T-helper 1 cell (primary cell): ENCODE results near the gene MYO16.
A peak's percentile ranks its signal among the peaks of the same experiment; 100 is the strongest.

Experiments
- DNase-seq, 5 donors: peaks; one replicate each; pipeline ENCODE4 v3.0.0-alpha.2; 2012 to 2020

The MYO16 gene

GRCh38 chr13:108947551-108948030 is 318.2 kb downstream of the MYO16 start:
- DNase-seq = no peak

GRCh38 chr13:108948251-108948671 is 318.9 kb downstream of the MYO16 start:
- no peak for DNase-seq

- no peak for DNase-seq
Observed at GRCh38 chr13:108950333-108951010, 321.1 kb downstream of the MYO16 start.

DNA sequence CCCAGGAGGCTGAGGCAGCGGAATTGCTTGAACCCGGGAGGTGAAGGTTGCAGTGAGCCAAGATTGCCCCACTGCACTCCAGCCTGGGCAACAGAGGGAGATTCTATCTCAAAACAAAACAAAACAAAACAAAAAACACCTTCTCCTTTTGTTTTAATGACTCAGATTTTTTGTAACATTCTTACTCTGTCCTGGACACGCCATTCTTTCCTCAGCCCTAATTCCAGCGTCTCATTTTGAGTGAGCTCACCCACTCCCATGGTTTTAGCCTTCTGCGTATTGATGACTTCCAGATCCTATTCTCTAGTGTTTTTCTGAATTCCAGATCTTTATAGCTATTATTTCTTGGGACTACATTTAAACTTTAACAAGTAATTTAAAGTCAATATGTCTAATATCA is 326.3 kb downstream of the MYO16 start:
- no peak for DNase-seq

GRCh38 chr13:108957369-108958012 is 328.1 kb downstream of the MYO16 start:
- no peak for DNase-seq

- DNase-seq = no peak
Observed at GRCh38 chr13:108958013-108958376, 328.6 kb downstream of the MYO16 start.

DNA sequence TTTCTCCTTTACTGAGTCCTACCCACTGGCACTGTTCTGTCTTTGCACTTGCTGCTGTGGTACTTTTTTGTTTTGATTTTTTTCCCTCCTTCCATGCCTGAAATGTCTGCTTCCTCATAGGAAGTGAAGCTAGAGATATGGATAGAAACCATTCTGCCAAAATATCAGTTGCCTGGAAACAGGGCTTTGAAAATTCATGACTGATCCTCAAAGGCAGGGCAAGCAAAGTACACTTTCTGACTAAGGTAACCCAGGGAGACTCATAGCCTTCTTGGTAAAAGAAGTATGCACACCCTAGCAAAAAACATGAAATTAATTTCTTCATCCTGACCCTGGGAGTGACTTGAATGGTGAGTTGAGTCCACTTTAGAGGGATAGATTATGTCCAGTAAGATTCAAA is 329.8 kb downstream of the MYO16 start:
- DNase-seq = no peak

GRCh38 chr13:108960006-108960405 is 330.6 kb downstream of the MYO16 start:
- DNase-seq = no peak

DNA sequence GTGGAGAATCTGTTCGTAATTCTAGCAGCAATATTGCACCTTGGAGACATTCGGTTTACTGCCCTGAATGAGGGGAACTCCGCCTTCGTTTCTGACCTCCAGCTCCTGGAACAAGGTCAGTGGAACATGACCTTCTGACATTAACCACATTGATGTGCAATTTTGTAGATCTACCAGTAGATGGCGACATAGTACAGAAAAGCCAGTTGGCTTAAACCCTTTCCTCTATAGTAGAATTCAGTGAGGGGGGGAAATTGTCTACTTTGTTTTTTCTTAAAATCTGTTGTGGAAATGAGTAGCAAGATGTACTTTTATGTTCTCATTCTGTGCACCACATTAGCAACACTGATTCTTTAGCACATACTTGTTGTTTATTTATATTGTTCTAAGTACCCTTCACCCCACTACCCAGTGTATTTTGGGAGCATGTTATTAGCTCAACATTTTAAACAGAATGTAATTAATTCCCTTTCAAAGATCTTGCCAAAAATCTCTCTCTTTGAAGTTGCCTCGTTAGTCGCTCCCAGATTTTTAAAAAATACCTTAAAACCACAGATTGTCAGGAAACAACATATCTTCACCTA is 332.2 kb downstream of the MYO16 start:
- peak in 1 of 5 donors; percentile 46 for DNase-seq

- DNase-seq = no peak
Observed at GRCh38 chr13:108962654-108963053, 333.2 kb downstream of the MYO16 start.

DNA sequence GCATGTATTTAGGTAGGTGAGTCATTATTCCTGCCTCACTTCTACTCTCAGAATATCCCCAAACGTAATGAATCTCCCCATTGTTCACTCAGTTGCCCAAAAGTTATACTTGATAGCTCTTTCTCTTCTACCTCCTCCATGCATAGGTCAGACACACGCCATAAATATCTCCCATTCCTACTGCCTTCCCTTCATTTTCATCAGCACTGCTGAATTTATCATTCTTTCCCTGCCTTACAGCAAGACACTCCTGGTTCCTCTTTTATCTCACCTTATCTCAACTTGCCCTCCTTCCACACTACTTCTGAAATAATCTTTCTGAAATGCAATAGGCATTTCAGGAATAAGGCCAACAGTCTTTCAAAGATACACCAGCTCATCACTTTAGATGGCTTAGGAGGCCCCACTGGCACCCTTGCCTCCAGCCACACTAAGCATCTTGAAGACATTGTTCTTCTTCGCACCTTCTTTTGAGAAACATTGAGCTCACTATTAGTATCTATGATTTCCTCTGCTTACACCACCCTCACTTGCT is 333.9 kb downstream of the MYO16 start:
- DNase-seq = no peak

- DNase-seq = no peak
Observed at GRCh38 chr13:108963846-108964600, 334.6 kb downstream of the MYO16 start.

GRCh38 chr13:108964606-108965005 is 335.2 kb downstream of the MYO16 start:
- no peak for DNase-seq

GRCh38 chr13:108967371-108967770 is 338.0 kb downstream of the MYO16 start:
- DNase-seq = no peak

DNA sequence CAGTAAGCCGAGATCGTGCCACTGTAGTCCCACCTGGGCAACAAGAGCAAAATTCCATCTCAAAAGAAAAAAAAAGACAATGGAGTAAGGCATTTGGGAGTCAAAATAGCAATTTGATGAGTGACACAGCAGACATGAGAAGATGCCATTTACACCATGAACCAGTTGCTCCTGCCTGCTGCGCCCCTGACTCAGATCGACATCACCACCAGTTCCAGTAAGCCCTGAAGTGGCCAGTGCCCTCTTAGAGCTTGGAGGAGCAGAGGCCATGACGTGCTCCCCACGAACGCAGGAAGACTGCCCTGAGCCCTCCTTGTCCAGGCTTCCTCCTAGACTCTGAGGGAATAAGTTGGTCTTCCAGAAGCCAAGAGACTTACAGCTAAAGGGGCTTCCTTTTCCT is 339.2 kb downstream of the MYO16 start:
- DNase-seq = no peak

DNA sequence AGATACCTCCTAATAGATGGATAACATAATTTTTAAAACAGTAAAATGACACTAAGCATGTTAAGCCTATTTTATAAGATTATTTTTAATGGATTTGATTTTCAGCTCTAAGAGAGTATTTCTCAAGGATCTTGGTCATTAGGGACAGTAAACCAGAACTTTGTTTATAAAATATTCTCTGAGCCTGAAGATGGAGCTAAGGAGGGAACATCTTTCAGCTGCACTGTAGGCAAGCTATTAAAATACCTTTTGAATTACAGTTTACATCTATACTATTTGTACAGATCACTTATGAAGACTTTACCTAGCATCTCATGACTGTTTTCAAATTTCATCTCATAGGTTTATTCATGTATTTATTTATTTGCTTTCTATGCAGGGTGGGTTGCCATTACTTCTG is 345.3 kb downstream of the MYO16 start:
- no peak for DNase-seq

GRCh38 chr13:108980237-108980636 is 350.8 kb downstream of the MYO16 start:
- no peak for DNase-seq

DNA sequence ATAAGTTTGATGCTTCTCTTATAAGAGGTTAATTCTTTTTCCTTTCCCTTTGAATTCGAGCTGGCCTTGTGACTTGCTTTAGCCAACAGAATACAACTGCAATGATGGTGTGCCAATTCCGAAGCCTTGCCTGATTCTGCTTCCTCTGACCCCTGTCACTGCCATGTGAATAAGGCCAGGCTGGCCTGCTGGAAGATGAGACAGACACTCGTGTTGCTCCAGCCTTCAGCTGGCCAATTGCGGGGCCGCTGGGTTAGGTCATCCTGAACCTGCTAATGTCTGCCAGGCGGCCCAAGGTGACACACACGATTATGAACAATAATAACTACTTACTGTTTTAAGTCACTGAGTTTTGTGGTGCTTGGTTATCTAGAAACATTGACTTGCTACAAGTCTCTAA is 352.0 kb downstream of the MYO16 start:
- no peak for DNase-seq

GRCh38 chr13:108983273-108983672 is 353.9 kb downstream of the MYO16 start:
- no peak for DNase-seq

GRCh38 chr13:108984251-108984920 is 355.0 kb downstream of the MYO16 start:
- no peak for DNase-seq

DNA sequence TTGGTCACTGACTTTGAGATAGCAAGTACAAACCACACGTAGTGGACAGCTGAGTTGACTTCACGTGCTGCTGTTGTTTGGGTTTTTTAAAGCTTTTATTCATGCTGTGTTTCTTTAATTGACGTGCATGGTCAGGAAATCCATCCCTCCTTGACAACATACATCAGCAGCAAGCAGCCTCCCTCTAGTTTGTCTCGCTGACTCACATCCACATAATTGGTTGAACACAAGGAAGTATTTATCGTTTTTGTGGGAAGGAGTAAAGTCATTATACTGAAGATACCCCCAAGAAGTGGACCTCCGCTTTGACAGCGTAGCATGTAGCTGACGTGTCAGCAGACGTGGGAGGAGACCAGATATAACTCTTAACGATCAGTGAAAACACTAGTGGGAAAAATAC is 355.8 kb downstream of the MYO16 start:
- no peak for DNase-seq

DNA sequence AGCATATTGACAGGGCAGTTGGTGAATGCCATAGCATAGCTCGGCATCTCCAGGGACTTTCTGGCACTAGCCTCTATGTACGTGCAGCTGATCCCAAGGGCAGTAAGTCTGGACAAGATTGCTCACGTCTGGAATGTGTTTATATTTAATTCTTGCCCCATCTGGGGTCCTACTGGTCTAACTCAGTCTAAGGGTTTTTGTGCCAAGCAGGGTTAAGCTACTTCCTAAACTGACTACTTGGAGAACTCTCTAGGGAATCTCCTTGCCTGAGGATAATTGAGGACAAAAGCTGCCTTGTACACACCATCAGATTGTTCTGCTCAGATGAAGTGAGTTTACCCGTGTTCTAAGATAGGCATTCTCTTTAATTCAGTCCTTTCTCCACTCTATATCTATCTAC is 358.1 kb downstream of the MYO16 start:
- no peak for DNase-seq

DNA sequence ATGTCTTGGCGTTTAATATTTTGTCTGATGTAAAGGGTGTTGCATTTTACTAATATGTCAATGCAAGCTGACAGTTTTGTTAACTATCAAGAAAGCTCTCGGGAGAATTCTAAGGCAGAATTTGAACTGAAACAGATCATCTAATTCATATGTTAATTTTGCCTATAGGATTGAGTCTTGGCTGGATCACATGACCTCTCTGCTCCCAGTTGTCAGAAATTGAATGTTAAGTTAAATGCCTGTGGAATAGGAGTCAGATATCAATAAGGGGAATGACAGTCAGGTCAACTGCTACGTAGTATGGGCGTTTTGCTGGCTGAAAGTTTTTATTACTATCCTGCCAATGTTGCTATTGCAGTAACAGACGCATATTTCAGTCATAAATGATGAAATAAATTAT is 358.5 kb downstream of the MYO16 start:
- DNase-seq = no peak
